Right lobe of liver (tissue), 6 donors: ENCODE results near the gene ATF7IP. TPM values are rescaled to one million over a fixed set of nuclear protein-coding genes. Genes with fewer than 3 reads are reported as not detected.

Experiments used
- ATAC-seq, 4 donors: fragments of 200-7000 bp; cut with Tn5 transposase; one replicate each; pipeline ENCODE4 v1.9.1; 2020; ENCODE audit warnings: mild to moderate bottlenecking in 4 of 4, moderate library complexity in 4 of 4
- DNase-seq, 3 donors: peaks; one replicate each; pipeline ENCODE4 v3.0.0-alpha.2; 2020
- H3K27ac ChIP-seq, 3 donors: fragments of 200-600 bp; one replicate each; pipeline ENCODE4 v1.8.0; 2022
- H3K27me3 ChIP-seq, 2 donors: fragments of 200-600 bp; one replicate each; pipeline ENCODE4 v1.8.0; 2022
- H3K36me3 ChIP-seq, 4 donors: fragments of 200-600 bp; sonication (generic) in 1 of 4; one replicate each; pipeline versions ENCODE4 v1.5.1 to v1.8.0; 2017 to 2022; ENCODE audit warnings: control low read depth in 1 of 4
- H3K4me1 ChIP-seq, 4 donors: fragments of 200-600 bp; sonication (generic) in 1 of 4; one replicate each; pipeline versions ENCODE4 v1.5.1 to v1.8.0; 2017 to 2022; ENCODE audit warnings: control low read depth in 1 of 4
- H3K4me3 ChIP-seq, 3 donors: fragments of 200-600 bp; one replicate each; pipeline ENCODE4 v1.8.0; 2022
- H3K9me3 ChIP-seq, 4 donors: fragments of 200-600 bp; sonication (generic) in 1 of 4; one replicate each; pipeline versions ENCODE4 v1.5.1 to v1.8.0; 2017 to 2022; ENCODE audit warnings: control low read depth in 1 of 4
- POLR2A ChIP-seq: fragments of 450-650 bp; IDR thresholded peaks from one replicate; pipeline ENCODE4 v1.6.1; 2017; ENCODE audit warnings: antibody characterized with exemption, mild to moderate bottlenecking
- WGBS: methylation state at CpG from one replicate; pipeline ENCODE4 v1.1.6; 2018; ENCODE audit warnings: low coverage, low lambda C conversion rate; ENCODE audit not compliant: insufficient coverage; ENCODE audit errors: missing lambda C conversion rate; 5-methylcytosine and 5-hydroxymethylcytosine counted together
- intact Hi-C, 2 donors: fragments of 100-400 bp; cut with DNase I; formaldehyde crosslinking; loops; one replicate each; pipeline versions ENCODE4 v1.11.2 to v1.14.1; 2022
- total RNA-seq, 6 experiments: library from RNA; depleted of rRNA in 2 of 6; stranded (reverse); fragments of >200 nt in 2 of 6; fragmentation: NEBNext Ultra II Directional in 3 of 6; extraction: Animal tissue kit (Norgen Biotek cat#: 25700) in 3 of 6; gene quantifications; one replicate each; pipeline versions ENCODE4 v1.1.0 to v1.2.4, GENCODE V29; 2016 to 2023
- TF ChIP-seq, protein P1 (sequence below), 4 donors: fragments of 200-600 bp in 3 of 4; fragments of 450-650 bp in 1 of 4; IDR thresholded peaks; one replicate each; pipeline versions ENCODE4 v1.5.1 to v1.8.0; 2016 to 2022; ENCODE audit warnings: antibody characterized with exemption in 4 of 4, mild to moderate bottlenecking in 2 of 4
- donor health status: DM: no; HTN: yes; CAD: no.
- donor health status: DM: no; HTN: no; CAD: no.
- donor health status: DM: no; HTN: no; CAD: no.
- donor health status: DM: no; HTN: yes; CAD: no.
- donor health status: DM: no; HTN: yes; CAD: no.

Gene ATF7IP
- total RNA-seq, 6 experiments from 2014 or later: 17.5 to 33.6 (median 27.4) TPM

DNA sequence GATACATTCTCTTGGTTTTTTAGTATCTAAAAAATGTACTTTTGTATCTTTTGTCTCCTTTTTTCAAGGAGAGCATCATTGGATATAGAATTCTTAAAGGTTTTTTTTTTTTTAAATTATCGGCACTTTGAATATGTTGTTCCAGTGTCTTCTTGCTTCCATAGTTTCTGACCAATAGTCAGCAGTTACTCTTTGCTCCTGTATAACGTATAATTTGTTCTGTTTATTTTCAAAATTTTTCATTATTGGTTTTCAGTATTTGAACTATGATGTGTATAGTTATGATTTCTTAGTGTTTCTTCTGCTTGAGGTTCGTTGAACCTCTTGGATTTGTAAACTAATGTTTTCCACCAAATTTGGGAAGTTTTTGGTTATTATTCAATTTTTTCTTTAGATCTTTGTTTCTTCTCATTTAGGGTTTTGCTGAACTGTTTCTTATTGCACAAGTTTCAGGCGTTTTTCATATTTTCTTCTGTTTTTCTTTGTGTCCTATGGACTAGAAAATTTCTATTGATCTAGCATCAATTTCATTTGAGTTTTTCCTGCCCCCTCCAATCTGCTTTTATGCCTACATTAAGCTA is 108.3 kb downstream of the ATF7IP start:
- no peaks in the 10 kb centered on the region for H3K4me1 ChIP-seq
- H3K9me3 ChIP-seq: peaks cover 0 to 18% (median 7%) of the 10 kb centered on the region in 4 donors
- no peak for ATAC-seq
- no peak for DNase-seq
- TF ChIP-seq, protein P1, sequence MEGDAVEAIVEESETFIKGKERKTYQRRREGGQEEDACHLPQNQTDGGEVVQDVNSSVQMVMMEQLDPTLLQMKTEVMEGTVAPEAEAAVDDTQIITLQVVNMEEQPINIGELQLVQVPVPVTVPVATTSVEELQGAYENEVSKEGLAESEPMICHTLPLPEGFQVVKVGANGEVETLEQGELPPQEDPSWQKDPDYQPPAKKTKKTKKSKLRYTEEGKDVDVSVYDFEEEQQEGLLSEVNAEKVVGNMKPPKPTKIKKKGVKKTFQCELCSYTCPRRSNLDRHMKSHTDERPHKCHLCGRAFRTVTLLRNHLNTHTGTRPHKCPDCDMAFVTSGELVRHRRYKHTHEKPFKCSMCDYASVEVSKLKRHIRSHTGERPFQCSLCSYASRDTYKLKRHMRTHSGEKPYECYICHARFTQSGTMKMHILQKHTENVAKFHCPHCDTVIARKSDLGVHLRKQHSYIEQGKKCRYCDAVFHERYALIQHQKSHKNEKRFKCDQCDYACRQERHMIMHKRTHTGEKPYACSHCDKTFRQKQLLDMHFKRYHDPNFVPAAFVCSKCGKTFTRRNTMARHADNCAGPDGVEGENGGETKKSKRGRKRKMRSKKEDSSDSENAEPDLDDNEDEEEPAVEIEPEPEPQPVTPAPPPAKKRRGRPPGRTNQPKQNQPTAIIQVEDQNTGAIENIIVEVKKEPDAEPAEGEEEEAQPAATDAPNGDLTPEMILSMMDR (IDR thresholded peaks at IDR 0.05): no peak
- no peak for TF ChIP-seq POLR2A
- intact Hi-C loops: no loop called here
- no peaks in the 10 kb centered on the region for H3K27me3 ChIP-seq
- 75% methylated on average over 4 of the region's 4 CpGs for WGBS
- H3K27ac ChIP-seq: no peak overlapping the region
- peaks cover 0 to 26% (median 11%) of the 10 kb centered on the region in 4 donors for H3K36me3 ChIP-seq
- no peak overlapping the region for H3K4me3 ChIP-seq

GRCh38 chr12:14479004-14479403 is 113.5 kb downstream of the ATF7IP start:
- WGBS: 90% methylated on average over 1 of the region's 1 CpG
- Histone ChIP-seq H3K4me1 (no peaks in the 10 kb centered on the region), H3K36me3 (peaks cover 4 to 69% (median 28%) of the 10 kb centered on the region in 4 donors), H3K27me3 (no peaks in the 10 kb centered on the region), H3K27ac (no peak overlapping the region), H3K9me3 (peaks cover 0 to 7% (median 3%) of the 10 kb centered on the region in 4 donors), H3K4me3 (no peak overlapping the region)
- DNase-seq (no peak), ATAC-seq (no peak)
- TF ChIP-seq, protein P1 (IDR thresholded peaks at IDR 0.05): no peak
- TF ChIP-seq POLR2A: no peak
- intact Hi-C loops: no loop called here

DNA sequence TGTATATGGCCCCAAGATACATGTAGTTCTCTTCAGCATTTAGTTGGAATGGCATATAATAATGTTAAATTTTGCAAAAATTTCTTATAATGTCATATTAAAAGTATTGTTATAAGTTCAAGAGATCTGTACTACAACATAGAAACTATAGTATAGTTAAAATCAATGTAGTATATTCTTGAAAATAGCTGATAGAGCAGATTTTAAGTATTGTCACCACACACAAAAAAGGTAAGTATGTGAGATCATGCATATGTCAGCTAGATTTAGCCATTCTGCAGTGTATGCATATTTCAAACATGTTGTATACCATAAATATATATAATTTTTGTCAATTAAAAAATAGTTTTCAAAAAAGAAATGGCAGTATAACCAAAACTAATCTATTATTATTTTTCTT is 115.7 kb downstream of the ATF7IP start:
- Histone ChIP-seq H3K36me3 (peaks cover 4 to 76% (median 23%) of the 10 kb centered on the region in 4 donors), H3K4me3 (no peak overlapping the region), H3K4me1 (no peaks in the 10 kb centered on the region), H3K27me3 (no peaks in the 10 kb centered on the region), H3K9me3 (no peaks in the 10 kb centered on the region), H3K27ac (no peak overlapping the region)
- ATAC-seq: no peak
- no peak for DNase-seq
- intact Hi-C loops: no loop called here
- TF ChIP-seq, protein P1 (IDR thresholded peaks at IDR 0.05): no peak
- no peak for TF ChIP-seq POLR2A

GRCh38 chr12:14482361-14482760 is 116.9 kb downstream of the ATF7IP start:
- TF ChIP-seq, protein P1 (IDR thresholded peaks at IDR 0.05): no peak
- no peak for TF ChIP-seq POLR2A
- no peaks in the 10 kb centered on the region for H3K9me3 ChIP-seq
- H3K4me3 ChIP-seq: no peak overlapping the region
- no peaks in the 10 kb centered on the region for H3K27me3 ChIP-seq
- H3K36me3 ChIP-seq: peaks cover 4 to 83% (median 21%) of the 10 kb centered on the region in 4 donors
- no peak for ATAC-seq
- intact Hi-C loops: no loop called here
- no peaks in the 10 kb centered on the region for H3K4me1 ChIP-seq
- DNase-seq: no peak
- no CpG with 5 or more reads among the region's 1 CpG for WGBS
- H3K27ac ChIP-seq: no peak overlapping the region

DNA sequence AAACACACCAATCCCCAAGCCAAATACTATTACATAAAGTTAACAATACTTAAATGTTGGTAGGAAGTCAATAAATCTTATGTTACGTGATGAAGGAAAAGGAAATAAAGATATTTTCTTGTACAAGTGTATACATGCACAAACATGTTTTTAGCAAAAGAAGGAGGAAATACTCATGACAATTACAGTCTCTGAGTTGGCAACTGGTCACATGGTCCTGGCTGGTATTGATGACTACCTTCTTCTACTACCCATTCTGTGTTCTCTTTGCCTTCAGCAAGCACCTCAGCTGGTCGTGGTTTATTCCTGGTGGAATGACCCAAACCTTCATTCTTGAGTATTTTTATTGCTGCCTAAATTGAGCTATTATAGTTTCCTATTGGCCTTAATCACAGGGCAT is 117.4 kb downstream of the ATF7IP start:
- no peak overlapping the region for H3K27ac ChIP-seq
- H3K36me3 ChIP-seq: peaks cover 4 to 85% (median 21%) of the 10 kb centered on the region in 4 donors
- TF ChIP-seq, protein P1 (IDR thresholded peaks at IDR 0.05): no peak
- TF ChIP-seq POLR2A: no peak
- H3K4me1 ChIP-seq: no peaks in the 10 kb centered on the region
- no peaks in the 10 kb centered on the region for H3K9me3 ChIP-seq
- intact Hi-C loops: no loop called here
- H3K4me3 ChIP-seq: no peak overlapping the region
- ATAC-seq (no peak), DNase-seq (no peak)
- H3K27me3 ChIP-seq: no peaks in the 10 kb centered on the region
- 100% methylated on average over 2 of the region's 2 CpGs for WGBS
